HG03342 (cell line): ENCODE measurements around the gene IL37.
A peak's percentile ranks its signal among the peaks of the same experiment; 100 is the strongest.

Experiments used
- ATAC-seq: cut with Tn5 transposase; IDR thresholded peaks from one replicate; pipeline ENCODE4 v1.9.1; 2021; ENCODE audit warnings: mild to moderate bottlenecking, moderate library complexity; ENCODE audit not compliant: unreplicated experiment

The IL37 gene

DNA sequence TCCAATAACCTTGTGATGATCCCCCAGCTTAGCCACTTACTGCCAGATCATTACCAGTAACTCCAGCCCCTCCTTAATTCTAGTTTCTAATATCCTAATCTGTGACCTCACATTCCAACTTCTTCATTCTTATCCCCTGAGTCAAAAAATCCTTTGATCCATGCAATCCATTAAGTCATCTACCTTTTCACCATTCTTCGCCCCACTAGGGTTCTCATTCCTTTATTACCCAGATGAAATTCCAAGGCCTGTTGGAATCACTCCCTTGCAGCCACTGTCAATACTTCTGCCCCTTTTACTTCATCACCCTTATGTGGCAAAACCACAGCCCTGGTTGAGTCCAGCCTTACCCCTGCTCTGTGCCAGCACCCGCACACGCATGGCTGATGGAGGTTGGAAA, 46.5 kb downstream of the IL37 start:
- no peak for ATAC-seq

- ATAC-seq: peak; percentile 61
These were observed 47.6 kb downstream of the IL37 start for GRCh38 chr2:112958428-112959108.

DNA sequence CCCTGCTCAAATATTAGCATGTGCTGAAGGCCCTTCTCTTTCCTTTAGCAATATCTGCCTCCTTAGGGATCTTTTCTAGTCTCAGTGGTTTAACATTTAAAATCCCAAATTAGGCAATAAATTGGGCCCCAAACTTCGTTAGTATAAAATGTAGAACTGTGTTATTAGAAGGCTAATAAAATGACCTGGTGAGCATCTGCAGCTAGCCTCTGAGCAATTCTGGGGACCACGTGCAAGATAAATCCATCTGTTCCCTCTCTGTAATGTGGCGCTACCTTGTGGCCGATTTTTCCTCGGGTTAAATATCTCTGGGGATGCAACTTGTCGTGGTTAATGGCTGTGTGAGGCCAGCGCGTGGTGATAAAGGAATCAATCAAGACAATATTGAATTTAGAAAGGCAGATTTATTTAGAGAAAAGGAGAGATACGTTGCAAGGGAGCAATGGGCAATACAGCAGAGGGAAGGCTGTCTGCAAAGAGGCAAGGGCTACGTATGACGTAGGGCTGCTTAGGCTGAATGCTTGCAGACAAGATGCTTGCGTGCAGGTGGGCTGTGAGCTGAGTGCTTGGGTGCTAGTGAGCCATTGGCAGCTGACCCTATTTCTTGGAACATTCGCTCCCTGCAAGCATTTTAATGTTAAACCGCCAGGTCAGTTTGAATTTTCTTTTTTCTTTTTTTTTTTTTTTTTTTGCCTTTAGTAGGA, 48.3 kb downstream of the IL37 start:
- no peak for ATAC-seq

GRCh38 chr2:112960230-112960825, 49.4 kb downstream of the IL37 start:
- no peak for ATAC-seq

DNA sequence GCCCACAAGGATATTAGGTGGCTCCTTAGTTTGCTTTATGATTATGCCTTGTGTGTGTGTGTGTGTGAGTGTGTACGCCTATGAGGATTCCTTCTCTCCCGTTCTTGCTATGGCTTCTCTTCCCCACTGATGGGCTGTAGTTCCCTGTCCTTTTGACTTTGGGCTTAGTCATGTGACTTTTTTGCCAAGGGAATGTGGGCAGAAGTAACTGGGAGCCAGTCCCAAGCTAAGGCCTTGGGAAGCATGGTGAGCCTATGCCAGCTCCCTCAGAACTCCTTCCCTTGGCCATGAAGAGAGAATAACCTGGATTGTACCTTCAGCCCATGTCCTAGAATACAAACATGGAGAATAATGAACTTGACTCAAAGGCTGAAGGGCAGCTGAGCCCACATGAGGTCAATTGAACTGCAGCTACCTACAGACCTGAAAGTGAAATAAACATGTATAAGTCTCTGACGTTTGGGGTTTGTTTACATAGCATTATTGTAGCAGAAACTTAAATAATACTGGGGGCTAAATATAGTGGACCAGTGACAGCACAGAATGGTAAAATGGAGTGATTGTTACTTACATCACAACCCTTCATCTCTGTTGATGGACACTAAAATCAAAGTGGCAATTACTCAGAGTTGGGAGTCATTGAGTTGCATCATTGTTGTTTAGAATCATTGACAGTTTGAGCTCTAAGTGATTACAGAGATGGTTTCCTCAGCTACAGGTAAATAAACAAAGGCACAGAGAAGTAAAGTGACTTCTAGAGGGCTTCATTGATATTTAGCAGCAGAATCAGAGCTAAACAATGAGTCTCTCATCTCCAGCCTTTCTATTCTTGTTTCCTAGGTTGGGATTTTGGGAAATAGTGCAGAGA, 51.6 kb downstream of the IL37 start:
- no peak for ATAC-seq

DNA sequence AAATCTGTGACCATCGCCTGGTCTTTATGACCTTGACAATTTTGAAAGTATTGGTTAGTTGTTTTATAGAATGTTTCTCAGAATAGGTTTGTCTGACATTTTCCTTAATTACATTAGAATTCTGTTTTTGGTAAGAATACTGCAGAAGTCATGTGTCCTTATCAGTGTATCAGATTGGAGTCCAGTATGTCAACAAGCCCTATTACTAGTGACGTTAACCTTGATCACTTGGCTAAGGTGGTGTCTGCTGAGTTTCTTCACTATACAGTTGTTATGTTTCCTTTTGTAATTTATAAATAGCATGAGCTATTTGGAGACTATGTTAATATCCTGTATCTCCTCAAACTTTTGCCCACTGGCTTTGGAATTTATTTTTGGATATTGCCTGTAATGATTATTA, 56.1 kb downstream of the IL37 start:
- no peak for ATAC-seq
